ENCODE measurements around the gene PDGFB. TPM values are rescaled to one million over a fixed set of nuclear protein-coding genes. Genes with fewer than 3 reads are reported as not detected.

The PDGFB gene
- total and polyA plus RNA-seq, 9 of the 15 experiments (the other 6 are each of a cell fraction or from before 2014, with no cell fraction given) = 0.07 to 4.0 (median 0.48) TPM; not detected in 1

GRCh38 chr22:39212721-39213376 lies 31.9 kb downstream of the PDGFB start (continued):
- no peak for TF ChIP-seq ZNF318 (IDR thresholded peaks at IDR 0.05; ENCODE audit: borderline replicate concordance in 1 of 2, low read depth in 1 of 2)
- no peak for TF ChIP-seq EGR1 (conservative IDR thresholded peaks at IDR 0.05)
- TF ChIP-seq HMGXB4 (CRISPR knock-in tag; IDR thresholded peaks at IDR 0.05) = no peak
- TF ChIP-seq RNF2 (IDR thresholded peaks at IDR 0.05) = no peak
- TF ChIP-seq FOXP1 (CRISPR knock-in tag; IDR thresholded peaks at IDR 0.05) = no peak
- TF ChIP-seq ZBTB2 (IDR thresholded peaks at IDR 0.05) = no peak
- no peak for TF ChIP-seq HDAC3 (IDR thresholded peaks at IDR 0.05; ENCODE audit: borderline replicate concordance, partially characterized antibody)
- TF ChIP-seq SRF (CRISPR knock-in tag; IDR thresholded peaks at IDR 0.05) = peak in 1 of 2 experiments; percentile 45; a peak in 1 of 4 replicates
- 0 out of 2 replicates have a peak, but pooled peaks have one; percentile 40 for TF ChIP-seq SMARCA4 (IDR thresholded peaks at IDR 0.05)
- no peak for TF ChIP-seq HEY1 (CRISPR knock-in tag; IDR thresholded peaks at IDR 0.05; ENCODE audit: borderline replicate concordance)
- no peak for TF ChIP-seq NEUROD1 (IDR thresholded peaks at IDR 0.05; ENCODE audit: borderline replicate concordance, low read depth, low read length, partially characterized antibody)
- TF ChIP-seq ELK3 (CRISPR knock-in tag; IDR thresholded peaks at IDR 0.05) = no peak
- TF ChIP-seq POLR2B (IDR thresholded peaks at IDR 0.05; ENCODE audit: low read depth, partially characterized antibody) = no peak

Measured in K562 (cell line).